OCI-LY1 (cell line): ENCODE results near the gene SIM2.

ENCODE experiments used
- H2AFZ ChIP-seq: fragments of 200-600 bp; sonication (generic), shearing (Covaris generic); 2 replicates; pipeline ENCODE4 v1.6.0; 2014; ENCODE audit warnings: antibody characterized with exemption, mild to moderate bottlenecking, low read length
- H3F3A ChIP-seq: fragments of 200-600 bp; sonication (generic), shearing (Covaris generic); 2 replicates; pipeline ENCODE4 v1.6.0; 2014; ENCODE audit warnings: mild to moderate bottlenecking, antibody characterized with exemption, low read length, moderate library complexity; ENCODE audit not compliant: insufficient read depth
- H3K27ac ChIP-seq: fragments of 200-600 bp; sonication (generic); 2 replicates; pipeline ENCODE4 v1.5.1; 2014; ENCODE audit warnings: low read length, mixed run types, mild to moderate bottlenecking, low read depth; ENCODE audit not compliant: poor library complexity, severe bottlenecking
- H3K27me3 ChIP-seq: fragments of 200-600 bp; sonication (generic); 2 replicates; pipeline ENCODE4 v1.6.0; 2014; ENCODE audit warnings: antibody characterized with exemption, mild to moderate bottlenecking, low read length, moderate library complexity; ENCODE audit not compliant: insufficient read depth
- H3K36me3 ChIP-seq: fragments of 200-600 bp; sonication (generic); 2 replicates; pipeline ENCODE4 v1.6.1; 2014; ENCODE audit warnings: mild to moderate bottlenecking, antibody characterized with exemption, low read length, moderate library complexity, mixed read lengths; ENCODE audit not compliant: insufficient read depth
- H3K4me1 ChIP-seq: fragments of 200-600 bp; sonication (generic); 2 replicates; pipeline ENCODE4 v1.5.1; 2014; ENCODE audit warnings: mild to moderate bottlenecking, low read length, moderate library complexity; ENCODE audit not compliant: insufficient read depth, severe bottlenecking
- H3K4me2 ChIP-seq: fragments of 200-600 bp; sonication (generic), shearing (Covaris generic); 2 replicates; pipeline ENCODE4 v1.6.1; 2014; ENCODE audit warnings: low read length
- H3K4me3 ChIP-seq: fragments of 200-600 bp; sonication (generic); 2 replicates; pipeline ENCODE4 v1.5.1; 2014; ENCODE audit warnings: low read length, low read depth, mild to moderate bottlenecking, mixed read lengths; ENCODE audit not compliant: poor library complexity, severe bottlenecking
- H3K79me2 ChIP-seq: fragments of 200-600 bp; shearing (Covaris generic); 2 replicates; pipeline ENCODE4 v1.6.1; 2016; ENCODE audit warnings: mixed run types, low read length, mixed read lengths; ENCODE audit not compliant: insufficient read depth
- H3K9ac ChIP-seq: fragments of 200-600 bp; sonication (generic), shearing (Covaris generic); 2 replicates; pipeline ENCODE4 v1.6.1; 2014; ENCODE audit warnings: mild to moderate bottlenecking, low read length, mixed read lengths
- H3K9me2 ChIP-seq: fragments of 200-600 bp; sonication (generic), shearing (Covaris generic); 2 replicates; pipeline ENCODE4 v1.6.1; 2014; ENCODE audit warnings: low read depth, mild to moderate bottlenecking, low read length, mixed read lengths
- H3K9me3 ChIP-seq: fragments of 200-600 bp; shearing (Covaris generic); 2 replicates; pipeline ENCODE4 v1.6.1; 2014; ENCODE audit warnings: low read length, mixed read lengths
- H4K20me1 ChIP-seq: fragments of 200-600 bp; sonication (generic), shearing (Covaris generic); 2 replicates; pipeline ENCODE4 v1.6.0; 2016; ENCODE audit warnings: mild to moderate bottlenecking, low read length; ENCODE audit not compliant: insufficient read depth
- CTCF ChIP-seq: fragments of 200-600 bp; sonication (generic), shearing (Covaris generic); IDR thresholded peaks from 2 replicates; pipeline ENCODE4 v1.5.1; 2017; ENCODE audit warnings: mild to moderate bottlenecking, antibody characterized with exemption, low read length, moderate library complexity, mixed read lengths
- EZH2 ChIP-seq: fragments of 200-600 bp; sonication (generic), shearing (Covaris generic); IDR thresholded peaks from 2 replicates; pipeline ENCODE4 v1.8.0; 2017; ENCODE audit warnings: borderline replicate concordance, mixed run types, mild to moderate bottlenecking, antibody characterized with exemption, low read length, moderate library complexity, mixed read lengths

SIM2 gene

DNA sequence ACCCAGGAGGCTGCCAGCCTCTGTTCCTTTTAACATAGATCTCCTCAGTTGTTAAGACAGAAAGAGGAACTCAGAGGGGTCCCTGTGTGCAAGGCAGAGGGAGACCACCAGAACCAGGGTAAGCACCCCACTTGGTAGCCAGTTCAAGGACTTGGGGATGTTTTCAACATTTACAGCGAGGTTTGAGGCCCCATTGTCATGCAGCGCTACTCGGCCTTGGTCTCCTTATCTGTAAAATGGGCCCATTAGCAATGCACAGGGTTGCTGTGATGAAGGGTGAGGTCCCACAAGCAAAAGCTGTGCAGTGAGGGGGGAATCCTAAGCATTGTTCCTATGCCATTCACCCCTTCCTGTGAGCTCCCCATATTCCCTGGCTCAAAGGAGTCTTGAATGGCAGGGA, 4.2 kb downstream of the SIM2 start:
- H3K4me2 ChIP-seq: no peak overlapping the region
- H3K27me3 ChIP-seq: no peaks in the 10 kb centered on the region
- no peaks in the 10 kb centered on the region for H3K4me1 ChIP-seq
- H3K27ac ChIP-seq: no peak overlapping the region
- no peak overlapping the region for H3K9ac ChIP-seq
- no peak overlapping the region for H2AFZ ChIP-seq
- no peaks in the 10 kb centered on the region for H3F3A ChIP-seq
- H3K36me3 ChIP-seq: no peaks in the 10 kb centered on the region
- H3K9me3 ChIP-seq: no peaks in the 10 kb centered on the region
- H4K20me1 ChIP-seq: no peaks in the 10 kb centered on the region
- no peaks in the 10 kb centered on the region for H3K79me2 ChIP-seq
- H3K9me2 ChIP-seq: no peaks in the 10 kb centered on the region
- TF ChIP-seq EZH2 (no peak), CTCF (no peak)
- no peak overlapping the region for H3K4me3 ChIP-seq

DNA sequence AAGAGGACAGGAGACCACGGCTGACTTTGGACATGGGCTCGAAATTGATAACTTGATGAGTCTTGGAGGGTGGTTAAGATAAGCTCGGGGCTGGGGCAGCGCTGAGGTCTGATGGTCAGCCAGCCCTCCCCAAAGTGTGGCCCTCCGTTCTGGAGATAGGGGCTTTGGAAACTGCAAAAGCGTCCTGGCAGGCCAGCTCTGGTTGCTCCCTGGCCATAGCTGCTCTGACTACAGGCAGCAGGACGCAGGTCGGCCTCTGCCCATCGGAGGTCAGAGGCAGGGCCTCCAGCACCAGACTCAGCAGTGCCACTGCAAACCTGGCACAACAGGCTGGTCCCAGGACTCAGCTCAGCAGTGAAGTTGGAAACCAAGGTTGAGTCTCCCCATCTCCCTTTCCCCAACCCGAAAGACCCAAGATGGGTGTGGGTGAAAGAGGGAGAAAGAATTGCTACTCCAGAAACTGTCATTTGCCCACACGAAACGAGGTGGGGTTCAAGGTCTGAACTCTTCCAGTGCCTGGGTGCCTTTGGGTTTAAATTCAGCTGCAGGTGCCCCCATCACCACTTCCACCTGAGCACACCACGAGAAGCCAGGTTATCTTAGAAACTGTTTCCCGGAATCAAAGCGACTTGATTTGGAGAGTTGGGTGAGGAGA, 4.8 kb downstream of the SIM2 start:
- Histone ChIP-seq H3F3A (no peaks in the 10 kb centered on the region), H2AFZ (no peak overlapping the region), H4K20me1 (no peaks in the 10 kb centered on the region), H3K4me3 (no peak overlapping the region), H3K36me3 (no peaks in the 10 kb centered on the region), H3K9ac (no peak overlapping the region), H3K4me2 (no peak overlapping the region), H3K79me2 (no peaks in the 10 kb centered on the region), H3K9me3 (no peaks in the 10 kb centered on the region), H3K9me2 (no peaks in the 10 kb centered on the region), H3K27ac (no peak overlapping the region), H3K27me3 (no peaks in the 10 kb centered on the region), H3K4me1 (no peaks in the 10 kb centered on the region)
- no peak for TF ChIP-seq CTCF
- no peak for TF ChIP-seq EZH2

DNA sequence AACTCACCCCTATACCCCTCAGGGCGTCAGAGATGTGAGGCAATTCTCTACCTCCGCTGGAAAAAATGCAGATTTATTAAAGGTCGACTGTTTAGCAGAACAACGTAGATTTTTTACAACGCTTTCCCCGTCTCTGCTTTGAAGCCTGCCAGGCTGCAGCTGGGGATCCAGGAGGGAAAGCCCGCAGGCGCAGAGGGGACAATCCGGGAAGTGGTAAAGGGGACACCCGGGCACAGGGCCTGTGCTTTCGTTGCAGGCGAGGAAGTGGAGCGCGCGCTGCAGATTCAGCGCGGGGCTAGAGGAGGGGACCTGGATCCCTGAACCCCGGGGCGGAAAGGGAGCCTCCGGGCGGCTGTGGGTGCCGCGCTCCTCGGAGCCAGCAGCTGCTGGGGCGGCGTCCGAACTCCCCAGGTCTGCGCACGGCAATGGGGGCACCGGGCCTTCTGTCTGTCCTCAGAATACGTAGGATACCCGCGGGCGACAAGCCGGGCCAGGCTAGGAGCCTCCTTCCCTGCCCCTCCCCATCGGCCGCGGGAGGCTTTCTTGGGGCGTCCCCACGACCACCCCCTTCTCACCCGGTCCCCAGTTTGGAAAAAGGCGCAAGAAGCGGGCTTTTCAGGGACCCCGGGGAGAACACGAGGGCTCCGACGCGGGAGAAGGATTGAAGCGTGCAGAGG, 5.5 kb downstream of the SIM2 start:
- Histone ChIP-seq H3K9me3 (no peaks in the 10 kb centered on the region), H3K9me2 (no peaks in the 10 kb centered on the region), H3K27ac (no peak overlapping the region), H3K9ac (no peak overlapping the region), H3F3A (no peaks in the 10 kb centered on the region), H3K4me1 (no peaks in the 10 kb centered on the region), H3K27me3 (no peaks in the 10 kb centered on the region), H4K20me1 (no peaks in the 10 kb centered on the region), H3K4me2 (no peak overlapping the region), H3K4me3 (no peak overlapping the region), H3K79me2 (no peaks in the 10 kb centered on the region), H2AFZ (no peak overlapping the region), H3K36me3 (no peaks in the 10 kb centered on the region)
- TF ChIP-seq EZH2 (no peak), CTCF (no peak)
